Epithelial cell of prostate (primary cell): ENCODE results near the gene GSPT1.
A peak's percentile ranks its signal among the peaks of the same experiment; 100 is the strongest.
"Not testable (repeated sequence)": the region's sequence is repeated elsewhere in the genome, so short reads cannot be mapped to it uniquely, and the experiment has no call there.

Source experiments
- DNase-seq: peaks from one replicate; pipeline ENCODE4 v3.0.0-alpha.2; 2011; ENCODE audit warnings: low read depth, low spot score
- H3K27ac ChIP-seq: fragments of 450-650 bp; 2 replicates; pipeline ENCODE4 v1.5.1; 2017; ENCODE audit warnings: mild to moderate bottlenecking

The GSPT1 gene

GRCh38 chr16:11915644-11916523 is at the start of gene GSPT1:
Gene GSPT1, minus strand, starts transcription at chr16:11915956. Its CDS starts 236 bp downstream, at chr16:11915720.
- peak within 1 kb of the TSS; percentile 96 for H3K27ac ChIP-seq
- peak; percentile 92 for DNase-seq

- H3K27ac ChIP-seq = no peak within 1 kb of the TSS
- DNase-seq = no peak
Observed at GRCh38 chr16:11964761-11965551, 49.2 kb upstream of the GSPT1 start, which contains the start of gene TNFRSF17. Gene TNFRSF17, plus strand, starts transcription at chr16:11965210. Its CDS starts 115 bp downstream, at chr16:11965325.

GRCh38 chr16:11963706-11964105 is 48.0 kb upstream of the GSPT1 start:
- no peak overlapping the region for H3K27ac ChIP-seq
- DNase-seq = no peak

- H3K27ac ChIP-seq, DNase-seq: not testable (repeated sequence)
Observed at GRCh38 chr16:11962978-11963377, 47.2 kb upstream of the GSPT1 start.

- DNase-seq, H3K27ac ChIP-seq: not testable (repeated sequence)
Observed at GRCh38 chr16:11962457-11962856, 46.7 kb upstream of the GSPT1 start.

- DNase-seq = no peak
- no peak overlapping the region for H3K27ac ChIP-seq
Observed at GRCh38 chr16:11957591-11958395, 42.0 kb upstream of the GSPT1 start.

GRCh38 chr16:11956558-11956957 is 40.8 kb upstream of the GSPT1 start:
- H3K27ac ChIP-seq = peak overlapping the region; percentile 60

GRCh38 chr16:11955713-11956123 is 40.0 kb upstream of the GSPT1 start:
- no peak for DNase-seq
- H3K27ac ChIP-seq = peak overlapping the region; percentile 60

More at GRCh38 chr16:11956558-11956957, 40.8 kb upstream of the GSPT1 start:
- DNase-seq = no peak

GRCh38 chr16:11953576-11953975 is 37.8 kb upstream of the GSPT1 start:
- H3K27ac ChIP-seq, DNase-seq: not testable (repeated sequence)

GRCh38 chr16:11950388-11950787 is 34.6 kb upstream of the GSPT1 start:
- H3K27ac ChIP-seq = no peak overlapping the region
- DNase-seq = no peak

GRCh38 chr16:11949527-11949926 is 33.8 kb upstream of the GSPT1 start:
- no peak overlapping the region for H3K27ac ChIP-seq
- DNase-seq = no peak

GRCh38 chr16:11948819-11949218 is 33.1 kb upstream of the GSPT1 start:
- no peak for DNase-seq

GRCh38 chr16:11946433-11946832 is 30.7 kb upstream of the GSPT1 start:
- no peak overlapping the region for H3K27ac ChIP-seq
- DNase-seq = no peak

More at GRCh38 chr16:11948819-11949218, 33.1 kb upstream of the GSPT1 start:
- no peak overlapping the region for H3K27ac ChIP-seq

- H3K27ac ChIP-seq, DNase-seq: not testable (repeated sequence)
Observed at GRCh38 chr16:11941945-11942344, 26.2 kb upstream of the GSPT1 start, which contains the start of gene NPIPB2. Gene NPIPB2, minus strand, starts transcription at chr16:11942045. Its CDS starts 0 bp downstream, at chr16:11942045.

- DNase-seq, H3K27ac ChIP-seq: not testable (repeated sequence)
Observed at GRCh38 chr16:11927350-11927749, 11.6 kb upstream of the GSPT1 start.

- not testable (repeated sequence) for H3K27ac ChIP-seq, DNase-seq
Observed at GRCh38 chr16:11924046-11924445, 8.3 kb upstream of the GSPT1 start.

GRCh38 chr16:11916524-11917285 is 949 bp upstream of the GSPT1 start:
- peak; percentile 51 for DNase-seq
- H3K27ac ChIP-seq = peak overlapping the region; percentile 96

GRCh38 chr16:11915114-11915643 is 577 bp downstream of the GSPT1 start:
- DNase-seq = no peak
- H3K27ac ChIP-seq = peak overlapping the region; percentile 96
